Ascending aorta (tissue), 2 donors: Measurements from ENCODE around the gene SLC37A1. TPM values are rescaled to one million over a fixed set of nuclear protein-coding genes. Genes with fewer than 3 reads are reported as not detected.

Experiments
- DNase-seq, 2 donors: peaks; one replicate each; pipeline ENCODE4 v3.0.0-alpha.2; 2019; ENCODE audit warnings: low spot score in 2 of 2
- H3K27ac ChIP-seq, 2 donors: fragments of 200-600 bp; sonication (generic); one replicate each; pipeline ENCODE4 v1.5.1; 2016 to 2017; ENCODE audit warnings: mild to moderate bottlenecking in 1 of 2
- H3K27me3 ChIP-seq: fragments of 200-600 bp; sonication (generic); one replicate; pipeline ENCODE4 v1.5.1; 2017
- H3K36me3 ChIP-seq, 2 donors: fragments of 200-600 bp; sonication (generic); one replicate each; pipeline ENCODE4 v1.5.1; 2016
- H3K4me1 ChIP-seq, 2 donors: fragments of 200-600 bp; sonication (generic); one replicate each; pipeline ENCODE4 v1.5.1; 2016 to 2017; ENCODE audit warnings: mild to moderate bottlenecking in 1 of 2
- H3K4me3 ChIP-seq, 2 donors: fragments of 200-600 bp; sonication (generic); one replicate each; pipeline ENCODE4 v1.5.1; 2016 to 2017; ENCODE audit warnings: mild to moderate bottlenecking in 1 of 2
- H3K9me3 ChIP-seq, 2 donors: fragments of 200-600 bp; sonication (generic); one replicate each; pipeline ENCODE4 v1.5.1; 2016
- intact Hi-C: fragments of 100-400 bp; cut with DNase I; formaldehyde crosslinking; loops from one replicate; pipeline ENCODE4 v1.15.1; 2023
- total RNA-seq: library from RNA; depleted of rRNA; stranded (reverse); fragments of >200 nt; gene quantifications from one replicate; pipeline ENCODE4 v1.1.0, GENCODE V29; 2016
- TF ChIP-seq, protein P1 (sequence below), 3 experiments: fragments of 200-600 bp in 2 of 3; fragments of 450-650 bp in 1 of 3; sonication (generic) in 2 of 3; IDR thresholded peaks; one replicate each; pipeline ENCODE4 v1.5.1; 2016 to 2019; ENCODE audit warnings: antibody characterized with exemption in 3 of 3, mild to moderate bottlenecking in 1 of 3, moderate library complexity in 1 of 3

SLC37A1 gene
- total RNA-seq, 1 donor from 2014 or later = 8.7 TPM

DNA sequence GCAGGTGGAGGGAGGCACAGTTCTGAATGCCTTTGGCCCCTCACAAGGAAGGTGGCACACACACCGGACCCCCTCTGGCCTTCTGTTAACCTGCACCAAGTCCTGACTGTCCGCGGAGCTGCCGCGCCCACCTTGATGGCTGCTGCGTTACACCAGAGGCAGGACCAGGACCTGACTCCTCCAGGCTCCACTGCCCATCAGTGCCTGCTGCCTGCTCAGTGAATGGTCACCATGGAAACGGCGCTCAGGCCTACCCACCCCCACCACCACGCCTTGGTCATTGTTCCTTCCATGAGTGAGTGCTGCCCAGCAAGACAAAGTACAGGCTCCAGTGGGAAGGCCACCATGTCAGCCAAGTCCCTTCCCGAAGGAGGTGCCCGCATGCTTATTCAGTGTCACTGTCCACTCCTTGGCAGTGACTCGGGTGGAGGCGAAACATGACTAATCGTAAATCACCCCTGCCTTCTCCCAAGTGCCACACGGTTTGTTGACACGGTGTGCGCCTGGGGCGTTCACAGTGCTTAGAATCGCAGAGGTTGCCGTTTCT lies 57.3 kb downstream of the SLC37A1 start:
- Histone ChIP-seq H3K36me3 (peaks cover 28 to 44% of the 10 kb centered on the region in 2 donors), H3K27ac (no peak overlapping the region), H3K9me3 (no peaks in the 10 kb centered on the region), H3K27me3 (no peaks in the 10 kb centered on the region), H3K4me3 (no peak overlapping the region), H3K4me1 (no peaks in the 10 kb centered on the region)
- intact Hi-C loops = no loop called here
- peak in 1 of 2 donors; percentile 55 for DNase-seq
- TF ChIP-seq, protein P1, sequence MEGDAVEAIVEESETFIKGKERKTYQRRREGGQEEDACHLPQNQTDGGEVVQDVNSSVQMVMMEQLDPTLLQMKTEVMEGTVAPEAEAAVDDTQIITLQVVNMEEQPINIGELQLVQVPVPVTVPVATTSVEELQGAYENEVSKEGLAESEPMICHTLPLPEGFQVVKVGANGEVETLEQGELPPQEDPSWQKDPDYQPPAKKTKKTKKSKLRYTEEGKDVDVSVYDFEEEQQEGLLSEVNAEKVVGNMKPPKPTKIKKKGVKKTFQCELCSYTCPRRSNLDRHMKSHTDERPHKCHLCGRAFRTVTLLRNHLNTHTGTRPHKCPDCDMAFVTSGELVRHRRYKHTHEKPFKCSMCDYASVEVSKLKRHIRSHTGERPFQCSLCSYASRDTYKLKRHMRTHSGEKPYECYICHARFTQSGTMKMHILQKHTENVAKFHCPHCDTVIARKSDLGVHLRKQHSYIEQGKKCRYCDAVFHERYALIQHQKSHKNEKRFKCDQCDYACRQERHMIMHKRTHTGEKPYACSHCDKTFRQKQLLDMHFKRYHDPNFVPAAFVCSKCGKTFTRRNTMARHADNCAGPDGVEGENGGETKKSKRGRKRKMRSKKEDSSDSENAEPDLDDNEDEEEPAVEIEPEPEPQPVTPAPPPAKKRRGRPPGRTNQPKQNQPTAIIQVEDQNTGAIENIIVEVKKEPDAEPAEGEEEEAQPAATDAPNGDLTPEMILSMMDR (IDR thresholded peaks at IDR 0.05) = no peak

DNA sequence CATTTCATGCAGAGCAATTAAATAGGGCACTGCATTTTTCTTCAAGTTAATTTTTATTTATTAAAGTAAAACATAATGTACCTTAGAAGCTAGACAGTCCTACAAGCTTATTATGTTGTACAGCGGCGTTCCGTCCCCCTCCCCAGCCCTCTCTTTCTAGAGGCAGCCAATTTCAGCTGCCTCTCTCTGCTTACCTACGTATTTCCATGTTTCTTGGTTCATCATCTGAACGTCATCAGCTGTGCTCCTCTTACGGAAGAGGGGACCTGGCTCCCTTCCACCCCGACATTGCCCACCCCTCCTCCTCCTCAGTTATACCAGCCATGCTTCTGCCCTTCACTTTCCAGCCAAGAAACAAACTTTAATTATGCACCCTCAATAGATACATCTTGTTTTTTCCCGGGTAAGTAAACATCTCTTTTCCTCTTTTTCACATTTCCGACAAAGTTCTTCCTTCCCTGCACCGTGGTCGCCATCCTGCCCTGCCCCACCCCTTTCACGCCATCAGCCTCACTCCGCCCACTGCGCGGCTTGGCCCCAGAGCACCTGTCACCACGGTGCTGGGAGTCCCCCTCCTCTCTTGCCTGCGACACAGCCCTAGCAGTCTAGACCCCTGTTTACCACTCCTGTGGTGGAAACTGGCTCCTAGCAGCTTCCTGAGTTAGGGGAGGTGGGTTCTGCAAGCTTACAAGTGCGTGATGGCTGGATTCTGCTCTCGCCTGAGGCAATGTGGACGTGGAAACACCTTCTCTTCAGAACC lies 57.9 kb downstream of the SLC37A1 start:
- Histone ChIP-seq H3K27me3 (no peaks in the 10 kb centered on the region), H3K4me1 (no peaks in the 10 kb centered on the region), H3K36me3 (peaks cover 26 to 45% of the 10 kb centered on the region in 2 donors), H3K27ac (no peak overlapping the region), H3K9me3 (no peaks in the 10 kb centered on the region), H3K4me3 (no peak overlapping the region)
- DNase-seq = peak in 1 of 2 donors; percentile 40
- intact Hi-C loops = no loop called here
- TF ChIP-seq, protein P1 (IDR thresholded peaks at IDR 0.05) = no peak

DNA sequence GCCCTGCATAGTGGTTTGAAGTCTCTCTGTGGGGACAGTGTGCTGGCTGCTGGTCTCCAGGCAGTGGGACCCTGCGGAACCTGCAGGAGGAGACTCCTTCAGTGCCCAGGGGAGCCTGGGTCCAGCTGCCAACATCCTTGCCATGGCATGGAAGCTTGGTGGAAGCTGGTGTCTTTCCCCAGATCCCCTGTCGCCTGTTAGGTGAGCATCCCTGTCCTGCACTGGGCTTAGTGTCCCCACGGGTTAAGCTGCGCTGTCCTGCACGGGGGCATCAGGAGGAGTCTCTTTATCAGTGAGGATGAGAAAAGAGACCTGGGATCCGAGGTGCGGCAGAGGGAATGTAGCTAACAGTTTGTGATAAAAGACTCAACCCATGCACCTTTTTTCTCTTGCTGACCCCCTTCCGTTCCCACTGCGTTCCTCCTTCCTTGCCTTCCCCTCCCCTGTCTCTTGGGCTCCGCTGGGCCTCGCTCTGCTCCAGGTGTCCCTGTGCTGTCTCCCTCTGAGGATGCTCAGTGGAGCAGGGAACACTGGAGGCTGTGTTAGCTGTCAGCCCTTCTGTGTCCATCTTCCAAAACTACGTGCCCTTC lies 59.3 kb downstream of the SLC37A1 start:
- no peak overlapping the region for H3K4me3 ChIP-seq
- H3K4me1 ChIP-seq = no peaks in the 10 kb centered on the region
- TF ChIP-seq, protein P1 (IDR thresholded peaks at IDR 0.05) = no peak
- no peak for DNase-seq
- peaks cover 0 to 4% of the 10 kb centered on the region in 2 donors for H3K9me3 ChIP-seq
- H3K27me3 ChIP-seq = no peaks in the 10 kb centered on the region
- H3K27ac ChIP-seq = no peak overlapping the region
- H3K36me3 ChIP-seq = peaks cover 26 to 40% of the 10 kb centered on the region in 2 donors
- intact Hi-C loops = no loop called here

DNA sequence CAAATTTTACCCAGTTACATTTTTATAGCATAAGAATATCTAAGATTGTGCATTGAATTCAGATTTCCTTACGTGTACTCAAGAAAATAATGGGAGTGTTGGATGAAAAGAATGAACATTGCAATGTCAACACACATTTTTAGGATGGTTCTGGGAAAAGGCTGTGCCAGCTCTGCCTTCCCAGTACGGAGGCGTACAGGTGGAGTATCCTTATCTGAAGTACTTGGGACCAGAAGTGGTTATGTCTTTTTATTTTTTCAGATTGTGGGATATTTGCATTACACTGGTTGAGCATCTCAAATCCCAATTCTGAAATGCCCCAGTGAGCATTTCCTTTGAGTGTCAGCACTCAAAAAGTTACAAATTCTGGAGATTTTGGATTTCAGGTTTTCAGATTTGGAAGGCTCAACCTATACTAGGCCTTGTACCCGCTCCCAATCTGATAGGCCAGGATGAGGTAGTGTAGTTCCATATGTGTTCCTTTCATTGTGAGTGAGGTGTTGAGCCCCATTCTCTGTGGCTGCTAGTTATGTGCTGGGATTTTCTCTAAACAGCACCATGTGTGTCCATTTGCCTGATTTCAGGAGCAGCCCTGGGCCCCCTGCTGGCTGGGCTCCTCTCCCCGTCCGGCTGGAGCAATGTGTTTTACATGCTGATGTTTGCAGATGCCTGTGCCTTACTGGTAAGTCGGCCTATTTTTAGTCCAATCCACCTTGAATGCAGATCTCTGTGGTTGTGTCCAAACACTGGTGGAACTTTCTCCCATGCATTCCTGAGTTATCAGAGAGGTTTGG lies 60.8 kb downstream of the SLC37A1 start:
- intact Hi-C loops = no loop called here
- H3K27me3 ChIP-seq = no peaks in the 10 kb centered on the region
- DNase-seq = no peak
- peaks cover 0 to 4% of the 10 kb centered on the region in 2 donors for H3K9me3 ChIP-seq
- no peaks in the 10 kb centered on the region for H3K4me1 ChIP-seq
- no peak overlapping the region for H3K4me3 ChIP-seq
- H3K27ac ChIP-seq = no peak overlapping the region
- H3K36me3 ChIP-seq = peaks cover 19 to 27% of the 10 kb centered on the region in 2 donors
- TF ChIP-seq, protein P1 (IDR thresholded peaks at IDR 0.05) = no peak

DNA sequence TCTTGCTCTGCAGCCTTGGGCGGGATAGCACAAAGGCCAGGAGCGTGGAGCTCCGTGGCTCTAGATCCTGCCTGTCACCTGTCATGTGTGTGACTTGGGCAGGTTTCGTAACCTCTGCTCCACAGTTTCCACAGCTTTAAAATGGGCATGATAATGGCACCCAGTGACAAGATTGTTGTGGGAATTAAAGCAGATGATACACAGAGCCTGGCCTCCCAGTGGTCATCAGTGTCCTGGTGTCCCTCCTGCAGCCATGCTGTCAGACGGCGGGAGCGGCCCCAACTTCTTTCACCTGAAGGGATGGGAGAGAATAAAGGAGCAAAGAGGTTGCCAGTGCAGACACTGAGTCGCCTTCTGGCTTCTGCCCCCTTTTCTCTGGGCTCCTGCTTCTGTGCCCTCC lies 61.5 kb downstream of the SLC37A1 start:
- H3K36me3 ChIP-seq = peaks cover 15 to 23% of the 10 kb centered on the region in 2 donors
- no peaks in the 10 kb centered on the region for H3K4me1 ChIP-seq
- TF ChIP-seq, protein P1 (IDR thresholded peaks at IDR 0.05) = no peak
- no peak overlapping the region for H3K27ac ChIP-seq
- peaks cover 0 to 4% of the 10 kb centered on the region in 2 donors for H3K9me3 ChIP-seq
- intact Hi-C loops = no loop called here
- no peaks in the 10 kb centered on the region for H3K27me3 ChIP-seq
- no peak overlapping the region for H3K4me3 ChIP-seq
- DNase-seq = peak in 1 of 2 donors; percentile 50
